Panc1 (cell line): Measurements from ENCODE around the gene ZFP36L2. TPM values are rescaled to one million over a fixed set of nuclear protein-coding genes. Genes with fewer than 3 reads are reported as not detected.

Experiments used
- ATAC-seq: fragments of 200-7000 bp; cut with Tn5 transposase; 2 replicates; pipeline ENCODE4 v1.9.1; 2020; ENCODE audit warnings: mild to moderate bottlenecking, moderate library complexity
- BruUV-seq: library from RNA; stranded (reverse); fragments of 400-500 nt; replicated peaks from 2 replicates; lab custom pipeline; 2021; lab: Mats Ljungman, UMichigan
- CTCF ChIA-PET: fragments of 300-600 bp; sonication (Branson Sonifier 250); formaldehyde crosslinking; loops from one replicate; lab custom pipeline; 2022; ENCODE audit warnings: antibody characterized with exemption; lab: Charles Lee
- POLR2A ChIA-PET: fragments of 300-600 bp; sonication (Branson Sonifier 250); formaldehyde crosslinking; loops from one replicate; lab custom pipeline; 2022; ENCODE audit warnings: antibody characterized with exemption; lab: Charles Lee
- DNase-seq: peaks from one replicate; pipeline ENCODE4 v3.0.0-alpha.2; 2010; ENCODE audit warnings: low read depth, low spot score
- H3K27ac ChIP-seq: 2 replicates; pipeline ENCODE4 v1.5.1; 2011; ENCODE audit warnings: mild to moderate bottlenecking, low read length, inconsistent platforms
- H3K27me3 ChIP-seq: fragments of 200-500 bp; sonication (Bioruptor generic); 2 replicates; pipeline ENCODE4 v1.6.0; 2014; ENCODE audit warnings: low read length, inconsistent platforms; ENCODE audit not compliant: control insufficient read depth, insufficient read depth
- H3K36me3 ChIP-seq: fragments of 200-500 bp; sonication (Bioruptor generic); 2 replicates; pipeline ENCODE4 v1.5.1; 2014; ENCODE audit warnings: inconsistent platforms, mild to moderate bottlenecking, low read length, moderate library complexity; ENCODE audit not compliant: control insufficient read depth, insufficient read depth
- H3K4me1 ChIP-seq: 2 replicates; pipeline ENCODE4 v1.5.1; 2011; ENCODE audit warnings: inconsistent platforms, mild to moderate bottlenecking, low read length, moderate library complexity; ENCODE audit not compliant: control insufficient read depth, insufficient read depth
- H3K4me3 ChIP-seq, 2 experiments: 2 replicates each; pipeline ENCODE4 v1.5.1; 2011 to 2012; ENCODE audit warnings: low read depth in 2 of 2, low read length in 2 of 2, mild to moderate bottlenecking in 2 of 2, inconsistent platforms in 1 of 2, moderate library complexity in 1 of 2
- H3K9me3 ChIP-seq: fragments of 200-500 bp; sonication (Bioruptor generic); 2 replicates; pipeline ENCODE4 v1.5.1; 2014; ENCODE audit warnings: low read depth, mild to moderate bottlenecking, inconsistent platforms, low read length, moderate library complexity; ENCODE audit not compliant: control insufficient read depth, insufficient read depth
- POLR2AphosphoS5 ChIP-seq: IDR thresholded peaks from 2 replicates; pipeline ENCODE4 v1.6.1; 2012; ENCODE audit warnings: mild to moderate bottlenecking, low read depth, low read length, moderate library complexity
- REST ChIP-seq, 2 experiments: IDR thresholded peaks; 2 replicates each; pipeline ENCODE4 v1.6.1; 2011 to 2012; ENCODE audit warnings: low read depth in 2 of 2, control low read depth in 1 of 2, low read length in 1 of 2, mild to moderate bottlenecking in 1 of 2, moderate library complexity in 1 of 2; ENCODE audit not compliant: insufficient read depth in 1 of 2
- SIN3A ChIP-seq: IDR thresholded peaks from 2 replicates; pipeline ENCODE4 v1.6.1; 2012; ENCODE audit warnings: low read depth, mild to moderate bottlenecking, low read length, moderate library complexity, borderline replicate concordance; ENCODE audit not compliant: insufficient read depth
- TCF7L2 ChIP-seq: IDR thresholded peaks from 2 replicates; pipeline ENCODE4 v1.6.1; 2011; ENCODE audit warnings: mild to moderate bottlenecking, low read depth, low read length, inconsistent platforms
- in situ Hi-C: cut with HindIII; loops from 2 replicates; pipeline ENCODE4 v1.10.0; 2016; ENCODE audit warnings: low sequenced_read_pairs, low pct_unique_long_range_greater_than_20kb
- intact Hi-C: fragments of 100-400 bp; cut with micrococcal nuclease; formaldehyde crosslinking; loops from one replicate; pipeline ENCODE4 v1.10.0; 2022; ENCODE audit not compliant: unreplicated experiment
- total RNA-seq: library from RNA; stranded (reverse); gene quantifications from one replicate; pipeline ENCODE4 v1.2.1, GENCODE V29; 2021; ENCODE audit not compliant: unreplicated experiment
- TF ChIP-seq, protein P1 (sequence below): fragments of 450-650 bp; IDR thresholded peaks from 2 replicates; pipeline ENCODE4 v1.5.1; 2017; ENCODE audit warnings: mild to moderate bottlenecking

ZFP36L2 gene
- total RNA-seq, 1 experiment from 2014 or later, result 46.3 TPM

DNA sequence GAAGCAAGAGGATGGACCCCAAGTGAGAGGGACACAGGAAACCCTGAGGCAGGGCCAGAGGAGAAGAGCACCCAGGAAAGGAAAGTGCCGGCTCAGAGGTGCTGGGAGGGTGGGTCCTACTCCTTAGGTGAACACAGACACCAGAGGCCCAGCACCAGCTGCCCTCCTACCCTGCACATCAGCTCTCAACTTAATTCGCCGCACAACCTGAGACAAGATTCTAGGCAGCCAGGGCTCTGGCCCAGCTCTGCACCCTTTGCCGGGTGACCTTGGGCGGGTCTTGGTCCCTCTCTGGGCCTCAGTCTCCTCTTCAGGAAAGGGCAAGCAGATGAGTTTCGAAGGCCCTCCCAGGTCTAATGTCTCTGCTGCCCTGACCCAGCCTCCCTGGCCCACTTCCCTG is 28.1 kb downstream of the ZFP36L2 start:
- no peak overlapping the region for H3K27ac ChIP-seq
- in situ Hi-C loops, result no loop called here

DNA sequence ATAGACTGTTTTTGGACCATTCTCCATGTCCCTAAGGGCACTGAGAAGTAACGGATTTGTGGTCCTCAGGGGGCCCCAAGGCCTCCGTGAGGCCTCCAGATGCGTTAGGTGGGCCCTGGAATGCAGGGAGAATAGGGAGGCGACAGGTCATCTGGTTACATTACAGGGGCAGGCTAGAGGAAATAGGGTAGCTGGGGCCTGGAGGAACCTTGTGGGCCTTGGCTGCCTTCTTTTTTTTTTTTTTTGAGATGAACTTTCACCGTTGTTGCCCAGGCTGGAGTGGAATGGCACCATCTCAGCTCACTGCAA is 28.9 kb downstream of the ZFP36L2 start:
- intact Hi-C loops, result no loop called here
- no peak for DNase-seq

More for the DNA sequence above, 28.1 kb downstream of the ZFP36L2 start:
- intact Hi-C loops, result no loop called here
- ATAC-seq (no peak), DNase-seq (no peak)
- POLR2A ChIA-PET, result no interaction called here
- TF ChIP-seq SIN3A, result no peak
- no peak for TF ChIP-seq TCF7L2
- TF ChIP-seq, protein P1, sequence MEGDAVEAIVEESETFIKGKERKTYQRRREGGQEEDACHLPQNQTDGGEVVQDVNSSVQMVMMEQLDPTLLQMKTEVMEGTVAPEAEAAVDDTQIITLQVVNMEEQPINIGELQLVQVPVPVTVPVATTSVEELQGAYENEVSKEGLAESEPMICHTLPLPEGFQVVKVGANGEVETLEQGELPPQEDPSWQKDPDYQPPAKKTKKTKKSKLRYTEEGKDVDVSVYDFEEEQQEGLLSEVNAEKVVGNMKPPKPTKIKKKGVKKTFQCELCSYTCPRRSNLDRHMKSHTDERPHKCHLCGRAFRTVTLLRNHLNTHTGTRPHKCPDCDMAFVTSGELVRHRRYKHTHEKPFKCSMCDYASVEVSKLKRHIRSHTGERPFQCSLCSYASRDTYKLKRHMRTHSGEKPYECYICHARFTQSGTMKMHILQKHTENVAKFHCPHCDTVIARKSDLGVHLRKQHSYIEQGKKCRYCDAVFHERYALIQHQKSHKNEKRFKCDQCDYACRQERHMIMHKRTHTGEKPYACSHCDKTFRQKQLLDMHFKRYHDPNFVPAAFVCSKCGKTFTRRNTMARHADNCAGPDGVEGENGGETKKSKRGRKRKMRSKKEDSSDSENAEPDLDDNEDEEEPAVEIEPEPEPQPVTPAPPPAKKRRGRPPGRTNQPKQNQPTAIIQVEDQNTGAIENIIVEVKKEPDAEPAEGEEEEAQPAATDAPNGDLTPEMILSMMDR, result no peak
- TF ChIP-seq POLR2AphosphoS5, result no peak
- TF ChIP-seq REST (IDR thresholded peaks at IDR 0.05; ENCODE audit: insufficient read depth in 1 of 2, low read depth in 2 of 2, low read length in 1 of 2), result no peak
- BruUV-seq, result no TSS peak
- peaks cover 5% of the 10 kb centered on the region; the same call in 1 of the 2 replicates for H3K4me1 ChIP-seq
- no peaks in the 10 kb centered on the region for H3K9me3 ChIP-seq
- no peak overlapping the region for H3K4me3 ChIP-seq
- no peaks in the 10 kb centered on the region for H3K36me3 ChIP-seq
- CTCF ChIA-PET, result no interaction called here
- no peaks in the 10 kb centered on the region for H3K27me3 ChIP-seq

More for the DNA sequence above, 28.9 kb downstream of the ZFP36L2 start:
- no peak overlapping the region for H3K27ac ChIP-seq
- ChIA-PET POLR2A (no interaction called here), CTCF (no interaction called here)
- no peaks in the 10 kb centered on the region for H3K36me3 ChIP-seq
- H3K4me3 ChIP-seq, result no peak overlapping the region
- TF ChIP-seq, protein P1, result no peak
- TF ChIP-seq POLR2AphosphoS5 (no peak), TCF7L2 (no peak), REST (IDR thresholded peaks at IDR 0.05; ENCODE audit: insufficient read depth in 1 of 2, low read depth in 2 of 2, low read length in 1 of 2) (no peak), SIN3A (no peak)
- no peaks in the 10 kb centered on the region for H3K27me3 ChIP-seq
- no TSS peak for BruUV-seq
- in situ Hi-C loops, result no loop called here
- H3K9me3 ChIP-seq, result no peaks in the 10 kb centered on the region
- peaks cover 5% of the 10 kb centered on the region; the same call in 1 of the 2 replicates for H3K4me1 ChIP-seq
- no peak for ATAC-seq
